ENCODE results near the gene FRMD4B. TPM values are rescaled to one million over a fixed set of nuclear protein-coding genes. Genes with fewer than 3 reads are reported as not detected.

FRMD4B gene
- total and polyA plus RNA-seq, 10 of the 15 experiments (the other 5 are each of a cell fraction or from before 2014, with no cell fraction given), result 3.9 to 11.4 (median 8.0) TPM

GRCh38 chr3:69174445-69174844 is 211.4 kb downstream of the FRMD4B start:
- in situ Hi-C loops (cut with MboI), result loop anchor here (25.0 kb wide), 1 partner anchor 763 kb away; no protein-coding TSS in a partner anchor
- SMC1A ChIA-PET (ENCODE audit: uncharacterized antibody, unreplicated experiment), result interaction anchor here (0.8 to 3.8 kb wide), 14 partner anchors 9 to 260 kb away, joined by 3 to 28 read pairs (median 4); no protein-coding TSS in a partner anchor
- no peak overlapping the region for H3K9ac ChIP-seq (ENCODE audit: control insufficient read depth, insufficient read depth, low read length)

More at GRCh38 chr3:69174445-69174844, 211.4 kb downstream of the FRMD4B start:
- ChIA-PET POLR2A (no interaction called here), CTCF (interaction anchor here (0.9 to 7.5 kb wide), 8 partner anchors 13 to 232 kb away, joined by 3 to 54 read pairs (median 4); no protein-coding TSS in a partner anchor), RAD21 (ENCODE audit: unreplicated experiment) (interaction anchor here (0.7 to 4.2 kb wide), 8 partner anchors 11 to 235 kb away, joined by 3 to 28 read pairs (median 4); no protein-coding TSS in a partner anchor)
- no peak overlapping the region for H3K27ac ChIP-seq (ENCODE audit: control insufficient read depth, insufficient read depth)
- no peaks in the 10 kb centered on the region for H3K9me3 ChIP-seq (replicated peaks; ENCODE audit: control insufficient read depth, insufficient read depth, low read length)
- no peak for ATAC-seq
- no peaks in the 10 kb centered on the region for H3K79me2 ChIP-seq (ENCODE audit: control insufficient read depth, insufficient read depth, low read length)
- no peaks in the 10 kb centered on the region for H3K27me3 ChIP-seq (replicated peaks in 1 of 2; ENCODE audit: control insufficient read depth in 2 of 2, insufficient read depth in 2 of 2, low read length in 1 of 2)
- H3K4me1 ChIP-seq (ENCODE audit: control insufficient read depth, insufficient read depth, low read length), result no peaks in the 10 kb centered on the region
- no peak overlapping the region for H2AFZ ChIP-seq (ENCODE audit: control insufficient read depth, low read depth, low read length)
- intact Hi-C loops (cut with micrococcal nuclease; ENCODE audit: unreplicated experiment), result no loop called here
- DNase-seq (ENCODE audit: low read depth, low spot score), result no peak
- no peaks in the 10 kb centered on the region for H4K20me1 ChIP-seq (ENCODE audit: control insufficient read depth, insufficient read depth)
- H3K4me2 ChIP-seq (ENCODE audit: control insufficient read depth, insufficient read depth), result no peak overlapping the region
- no peak for FAIRE-seq
- H3K4me3 ChIP-seq, result no peak overlapping the region
- BruUV-seq (replicated peaks), result no TSS peak
- H3K36me3 ChIP-seq (ENCODE audit: control insufficient read depth in 2 of 2, insufficient read depth in 2 of 2, low read length in 1 of 2), result no peaks in the 10 kb centered on the region
- 15% methylated on average over 2 of the region's 2 CpGs for WGBS (ENCODE audit: insufficient coverage, insufficient replicate concordance, low lambda C conversion rate, missing lambda C conversion rate)
- TF ChIP-seq ZNF24 (IDR thresholded peaks at IDR 0.05) (no peak), KAT2A (conservative IDR thresholded peaks at IDR 0.05; ENCODE audit: control insufficient read depth, low read depth, low read length) (no peak), IRF3 (IDR thresholded peaks at IDR 0.05) (no peak), USF1 (IDR thresholded peaks at IDR 0.05; ENCODE audit: borderline replicate concordance, extremely low read length, insufficient read depth, low read depth, low read length) (no peak), MEF2B (IDR thresholded peaks at IDR 0.05; ENCODE audit: partially characterized antibody, poor library complexity, severe bottlenecking) (no peak), ZBED1 (IDR thresholded peaks at IDR 0.05; ENCODE audit: borderline replicate concordance) (no peak)
